Mammary epithelial cell (primary cell): ENCODE measurements around the gene CDK7.

Experiments used
- EZH2 ChIP-seq: IDR thresholded peaks from 2 replicates; pipeline ENCODE4 v1.6.1; 2012; ENCODE audit warnings: low read length, inconsistent platforms, borderline replicate concordance
- TF ChIP-seq, protein P1 (sequence below), 2 donors: IDR thresholded peaks in 1 of 2; conservative IDR thresholded peaks in 1 of 2; 2 replicates each; pipeline ENCODE4 v1.5.1; 2011 to 2012; ENCODE audit warnings: inconsistent platforms in 2 of 2, low read length in 2 of 2, mild to moderate bottlenecking in 2 of 2, control low read depth in 1 of 2, low read depth in 1 of 2; ENCODE audit not compliant: insufficient read depth in 1 of 2; ENCODE audit errors: extremely low read depth in 1 of 2

DNA sequence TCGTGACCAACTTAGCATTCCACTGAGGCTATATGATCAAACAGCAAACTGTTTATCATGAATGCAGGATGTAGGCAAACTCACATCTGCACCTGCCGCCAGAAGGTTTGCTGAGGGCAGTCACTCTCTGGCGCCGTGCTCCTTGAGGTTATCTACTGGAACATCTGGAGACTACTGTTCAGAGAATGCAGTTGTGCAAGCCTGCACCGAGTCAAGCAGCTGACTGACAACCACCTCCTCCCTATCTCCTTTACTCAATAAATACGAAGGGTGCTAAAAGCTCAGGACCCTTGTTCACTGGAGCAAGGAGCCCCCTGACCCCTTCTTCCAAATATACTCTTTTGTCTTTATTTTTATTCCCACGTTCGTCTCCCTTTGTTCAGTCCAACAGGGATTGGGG, 70.8 kb downstream of the CDK7 start:
- TF ChIP-seq, protein P1, sequence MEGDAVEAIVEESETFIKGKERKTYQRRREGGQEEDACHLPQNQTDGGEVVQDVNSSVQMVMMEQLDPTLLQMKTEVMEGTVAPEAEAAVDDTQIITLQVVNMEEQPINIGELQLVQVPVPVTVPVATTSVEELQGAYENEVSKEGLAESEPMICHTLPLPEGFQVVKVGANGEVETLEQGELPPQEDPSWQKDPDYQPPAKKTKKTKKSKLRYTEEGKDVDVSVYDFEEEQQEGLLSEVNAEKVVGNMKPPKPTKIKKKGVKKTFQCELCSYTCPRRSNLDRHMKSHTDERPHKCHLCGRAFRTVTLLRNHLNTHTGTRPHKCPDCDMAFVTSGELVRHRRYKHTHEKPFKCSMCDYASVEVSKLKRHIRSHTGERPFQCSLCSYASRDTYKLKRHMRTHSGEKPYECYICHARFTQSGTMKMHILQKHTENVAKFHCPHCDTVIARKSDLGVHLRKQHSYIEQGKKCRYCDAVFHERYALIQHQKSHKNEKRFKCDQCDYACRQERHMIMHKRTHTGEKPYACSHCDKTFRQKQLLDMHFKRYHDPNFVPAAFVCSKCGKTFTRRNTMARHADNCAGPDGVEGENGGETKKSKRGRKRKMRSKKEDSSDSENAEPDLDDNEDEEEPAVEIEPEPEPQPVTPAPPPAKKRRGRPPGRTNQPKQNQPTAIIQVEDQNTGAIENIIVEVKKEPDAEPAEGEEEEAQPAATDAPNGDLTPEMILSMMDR (conservative IDR thresholded peaks at IDR 0.05 in 1 of 2, IDR thresholded peaks at IDR 0.05 in 1 of 2; ENCODE audit: extremely low read depth in 1 of 2, insufficient read depth in 1 of 2, low read depth in 1 of 2, low read length in 2 of 2): no peak
- TF ChIP-seq EZH2: no peak
